ENCODE data around the gene ANKS1B.
"Not testable (repeated sequence)": the region's sequence is repeated elsewhere in the genome, so short reads cannot be mapped to it uniquely, and the experiment has no call there.

The ANKS1B gene

GRCh38 chr12:99804715-99805114 is 180.0 kb downstream of the ANKS1B start:
- TF ChIP-seq, protein P1, sequence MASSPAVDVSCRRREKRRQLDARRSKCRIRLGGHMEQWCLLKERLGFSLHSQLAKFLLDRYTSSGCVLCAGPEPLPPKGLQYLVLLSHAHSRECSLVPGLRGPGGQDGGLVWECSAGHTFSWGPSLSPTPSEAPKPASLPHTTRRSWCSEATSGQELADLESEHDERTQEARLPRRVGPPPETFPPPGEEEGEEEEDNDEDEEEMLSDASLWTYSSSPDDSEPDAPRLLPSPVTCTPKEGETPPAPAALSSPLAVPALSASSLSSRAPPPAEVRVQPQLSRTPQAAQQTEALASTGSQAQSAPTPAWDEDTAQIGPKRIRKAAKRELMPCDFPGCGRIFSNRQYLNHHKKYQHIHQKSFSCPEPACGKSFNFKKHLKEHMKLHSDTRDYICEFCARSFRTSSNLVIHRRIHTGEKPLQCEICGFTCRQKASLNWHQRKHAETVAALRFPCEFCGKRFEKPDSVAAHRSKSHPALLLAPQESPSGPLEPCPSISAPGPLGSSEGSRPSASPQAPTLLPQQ (tag by site-specific recombination; IDR thresholded peaks at IDR 0.05), result no peak
- no peak for TF ChIP-seq ZNF133 (tag by site-specific recombination; IDR thresholded peaks at IDR 0.05)
- no peak for TF ChIP-seq ZNF701 (tag by site-specific recombination; IDR thresholded peaks at IDR 0.05)
- no peak overlapping the region for H3K27ac ChIP-seq (ENCODE audit: extremely low read depth, low read depth, low read length)
- CTCF ChIA-PET, result interaction anchor here (0.7 kb wide), 1 partner anchor 763 kb away, joined by 3 read pairs; no protein-coding TSS in a partner anchor
- POLR2A ChIA-PET, result no interaction called here
- no peaks in the 10 kb centered on the region for H3K36me3 ChIP-seq (ENCODE audit: control insufficient read depth in 2 of 2, insufficient read depth in 1 of 2, low read length in 2 of 2)
- no peak overlapping the region for H3K4me3 ChIP-seq (ENCODE audit: low read depth, low read length)
- no peaks in the 10 kb centered on the region for H3K4me1 ChIP-seq (ENCODE audit: control insufficient read depth, insufficient read depth, low read length)
- no peaks in the 10 kb centered on the region for H3K9me3 ChIP-seq (ENCODE audit: control insufficient read depth, insufficient read depth, low read depth, low read length)

GRCh38 chr12:99800605-99801004 is 184.1 kb downstream of the ANKS1B start:
- Histone ChIP-seq H3K4me3 (ENCODE audit: low read depth, low read length) (no peak overlapping the region), H3K27ac (ENCODE audit: extremely low read depth, low read depth, low read length) (no peak overlapping the region), H3K9me3 (ENCODE audit: control insufficient read depth, insufficient read depth, low read depth, low read length) (no peaks in the 10 kb centered on the region), H3K36me3 (ENCODE audit: control insufficient read depth in 2 of 2, insufficient read depth in 1 of 2, low read length in 2 of 2) (no peaks in the 10 kb centered on the region), H3K4me1 (ENCODE audit: control insufficient read depth, insufficient read depth, low read length) (no peaks in the 10 kb centered on the region)
- TF ChIP-seq, protein P2, sequence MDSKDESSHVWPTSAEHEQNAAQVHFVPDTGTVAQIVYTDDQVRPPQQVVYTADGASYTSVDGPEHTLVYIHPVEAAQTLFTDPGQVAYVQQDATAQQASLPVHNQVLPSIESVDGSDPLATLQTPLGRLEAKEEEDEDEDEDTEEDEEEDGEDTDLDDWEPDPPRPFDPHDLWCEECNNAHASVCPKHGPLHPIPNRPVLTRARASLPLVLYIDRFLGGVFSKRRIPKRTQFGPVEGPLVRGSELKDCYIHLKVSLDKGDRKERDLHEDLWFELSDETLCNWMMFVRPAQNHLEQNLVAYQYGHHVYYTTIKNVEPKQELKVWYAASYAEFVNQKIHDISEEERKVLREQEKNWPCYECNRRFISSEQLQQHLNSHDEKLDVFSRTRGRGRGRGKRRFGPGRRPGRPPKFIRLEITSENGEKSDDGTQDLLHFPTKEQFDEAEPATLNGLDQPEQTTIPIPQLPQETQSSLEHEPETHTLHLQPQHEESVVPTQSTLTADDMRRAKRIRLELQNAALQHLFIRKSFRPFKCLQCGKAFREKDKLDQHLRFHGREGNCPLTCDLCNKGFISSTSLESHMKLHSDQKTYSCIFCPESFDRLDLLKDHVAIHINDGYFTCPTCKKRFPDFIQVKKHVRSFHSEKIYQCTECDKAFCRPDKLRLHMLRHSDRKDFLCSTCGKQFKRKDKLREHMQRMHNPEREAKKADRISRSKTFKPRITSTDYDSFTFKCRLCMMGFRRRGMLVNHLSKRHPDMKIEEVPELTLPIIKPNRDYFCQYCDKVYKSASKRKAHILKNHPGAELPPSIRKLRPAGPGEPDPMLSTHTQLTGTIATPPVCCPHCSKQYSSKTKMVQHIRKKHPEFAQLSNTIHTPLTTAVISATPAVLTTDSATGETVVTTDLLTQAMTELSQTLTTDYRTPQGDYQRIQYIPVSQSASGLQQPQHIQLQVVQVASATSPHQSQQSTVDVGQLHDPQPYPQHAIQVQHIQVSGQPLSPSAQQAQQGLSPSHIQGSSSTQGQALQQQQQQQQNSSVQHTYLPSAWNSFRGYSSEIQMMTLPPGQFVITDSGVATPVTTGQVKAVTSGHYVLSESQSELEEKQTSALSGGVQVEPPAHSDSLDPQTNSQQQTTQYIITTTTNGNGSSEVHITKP (tag by site-specific recombination; IDR thresholded peaks at IDR 0.05), result no peak
- no peak for TF ChIP-seq ZNF19 (tag by site-specific recombination; IDR thresholded peaks at IDR 0.05; ENCODE audit: low read depth)
- TF ChIP-seq ZNF658 (tag by site-specific recombination; IDR thresholded peaks at IDR 0.05), result no peak
- ChIA-PET POLR2A (no interaction called here), CTCF (no interaction called here)

- H3K9me3 ChIP-seq (ENCODE audit: control insufficient read depth, insufficient read depth, low read depth, low read length); H3K4me3 ChIP-seq (ENCODE audit: low read depth, low read length); CTCF ChIA-PET; H3K27ac ChIP-seq (ENCODE audit: extremely low read depth, low read depth, low read length); H3K4me1 ChIP-seq (ENCODE audit: control insufficient read depth, insufficient read depth, low read length); H3K36me3 ChIP-seq (ENCODE audit: control insufficient read depth in 2 of 2, insufficient read depth in 1 of 2, low read length in 2 of 2); POLR2A ChIA-PET: not testable (repeated sequence)
Observed at GRCh38 chr12:99797931-99798330, 186.8 kb downstream of the ANKS1B start.

GRCh38 chr12:99783421-99783820 is 201.3 kb downstream of the ANKS1B start:
- Histone ChIP-seq H3K4me1 (ENCODE audit: control insufficient read depth, insufficient read depth, low read length) (no peaks in the 10 kb centered on the region), H3K27ac (ENCODE audit: extremely low read depth, low read depth, low read length) (no peak overlapping the region), H3K9me3 (ENCODE audit: control insufficient read depth, insufficient read depth, low read depth, low read length) (no peaks in the 10 kb centered on the region), H3K4me3 (ENCODE audit: low read depth, low read length) (no peak overlapping the region), H3K36me3 (ENCODE audit: control insufficient read depth in 2 of 2, insufficient read depth in 1 of 2, low read length in 2 of 2) (no peaks in the 10 kb centered on the region)
- ChIA-PET POLR2A (no interaction called here), CTCF (no interaction called here)
- TF ChIP-seq PRDM6 (tag by site-specific recombination; IDR thresholded peaks at IDR 0.05) (no peak), ZNF112 (tag by site-specific recombination; IDR thresholded peaks at IDR 0.05) (no peak)
- TF ChIP-seq, protein P3, sequence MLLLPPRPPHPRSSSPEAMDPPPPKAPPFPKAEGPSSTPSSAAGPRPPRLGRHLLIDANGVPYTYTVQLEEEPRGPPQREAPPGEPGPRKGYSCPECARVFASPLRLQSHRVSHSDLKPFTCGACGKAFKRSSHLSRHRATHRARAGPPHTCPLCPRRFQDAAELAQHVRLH (tag by site-specific recombination; IDR thresholded peaks at IDR 0.05), result no peak

All from HEK293 (cell line).